Parathyroid adenoma (tissue), 2 donors: ENCODE data around the gene STK11.

ENCODE experiments used
- H2AFZ ChIP-seq: fragments of 300-600 bp; sonication (generic); one replicate; pipeline ENCODE4 v1.7.0; 2017; ENCODE audit warnings: antibody characterized with exemption, mild to moderate bottlenecking
- H3K27ac ChIP-seq: fragments of 300-600 bp; sonication (generic); one replicate; pipeline ENCODE4 v1.7.0; 2017
- H3K27me3 ChIP-seq: fragments of 300-600 bp; sonication (generic); one replicate; pipeline ENCODE4 v1.7.0; 2017; ENCODE audit warnings: low read length; ENCODE audit not compliant: control insufficient read depth, insufficient read depth
- H3K36me3 ChIP-seq: fragments of 300-600 bp; sonication (generic); one replicate; pipeline ENCODE4 v1.7.0; 2017; ENCODE audit warnings: low read length; ENCODE audit not compliant: control insufficient read depth, insufficient read depth
- H3K4me1 ChIP-seq: fragments of 300-600 bp; sonication (generic); one replicate; pipeline ENCODE4 v1.7.0; 2017; ENCODE audit warnings: control low read depth
- H3K4me2 ChIP-seq: fragments of 300-600 bp; sonication (generic); one replicate; pipeline ENCODE4 v1.7.0; 2017; ENCODE audit warnings: low read length
- H3K4me3 ChIP-seq: fragments of 300-600 bp; sonication (generic); one replicate; pipeline ENCODE4 v1.7.0; 2017; ENCODE audit warnings: low read depth, low read length
- H3K79me2 ChIP-seq: fragments of 300-600 bp; sonication (generic); one replicate; pipeline ENCODE4 v1.7.0; 2017; ENCODE audit warnings: control low read depth
- H3K9ac ChIP-seq: fragments of 300-600 bp; sonication (generic); one replicate; pipeline ENCODE4 v1.7.0; 2017; ENCODE audit warnings: mild to moderate bottlenecking
- H3K9me3 ChIP-seq: fragments of 300-600 bp; sonication (generic); one replicate; pipeline ENCODE4 v1.7.0; 2017; ENCODE audit warnings: low read length; ENCODE audit not compliant: control insufficient read depth
- TF ChIP-seq, protein P1 (sequence below): fragments of 300-600 bp; sonication (generic); IDR thresholded peaks from one replicate; pipeline ENCODE4 v1.7.0; 2017; ENCODE audit warnings: antibody characterized with exemption, mild to moderate bottlenecking
- donor health status: primary hyperparathyroidism.

Gene STK11

DNA sequence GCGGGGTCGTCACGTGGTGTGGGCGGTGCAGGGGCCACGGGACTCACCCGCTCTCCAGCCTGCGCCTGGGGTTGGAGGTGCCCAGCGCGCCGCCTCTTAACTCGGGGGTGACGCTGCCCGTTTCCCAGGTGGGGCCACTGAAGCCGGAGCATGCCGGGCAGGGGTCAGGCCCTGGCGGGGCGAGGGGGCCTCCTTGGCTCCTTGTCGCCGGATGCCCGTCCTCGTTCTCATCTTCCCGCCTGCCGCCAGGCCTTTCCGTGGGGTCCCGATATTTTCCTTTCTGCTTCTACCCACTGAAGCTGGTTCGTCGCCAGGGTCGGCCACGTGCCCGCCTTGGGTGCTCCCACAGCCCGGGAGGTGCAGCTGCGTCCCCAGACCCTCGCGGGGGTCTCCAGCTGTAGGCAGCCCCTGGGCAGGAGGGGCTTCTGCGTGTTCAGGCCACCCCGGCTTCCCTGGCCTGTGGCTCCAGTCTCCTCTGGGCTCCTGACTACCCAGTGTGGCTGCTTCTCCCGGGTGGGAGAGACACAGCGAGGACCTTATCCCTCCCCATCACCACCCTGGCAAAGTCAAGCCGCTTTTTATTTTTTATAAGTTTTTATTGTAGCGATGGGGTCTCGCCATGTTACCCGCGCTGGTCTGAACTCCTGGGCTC is 70.5 kb downstream of the STK11 start:
- Histone ChIP-seq H3K4me1 (peaks cover 26% of the 10 kb centered on the region), H3K27me3 (no peaks in the 10 kb centered on the region), H3K4me3 (peak overlapping the region; percentile 82), H3K9me3 (no peaks in the 10 kb centered on the region), H2AFZ (peak overlapping the region; percentile 83), H3K79me2 (peaks cover 22% of the 10 kb centered on the region), H3K4me2 (peak overlapping the region; percentile 97), H3K9ac (no peak overlapping the region), H3K27ac (peak overlapping the region; percentile 97), H3K36me3 (no peaks in the 10 kb centered on the region)
- TF ChIP-seq, protein P1, sequence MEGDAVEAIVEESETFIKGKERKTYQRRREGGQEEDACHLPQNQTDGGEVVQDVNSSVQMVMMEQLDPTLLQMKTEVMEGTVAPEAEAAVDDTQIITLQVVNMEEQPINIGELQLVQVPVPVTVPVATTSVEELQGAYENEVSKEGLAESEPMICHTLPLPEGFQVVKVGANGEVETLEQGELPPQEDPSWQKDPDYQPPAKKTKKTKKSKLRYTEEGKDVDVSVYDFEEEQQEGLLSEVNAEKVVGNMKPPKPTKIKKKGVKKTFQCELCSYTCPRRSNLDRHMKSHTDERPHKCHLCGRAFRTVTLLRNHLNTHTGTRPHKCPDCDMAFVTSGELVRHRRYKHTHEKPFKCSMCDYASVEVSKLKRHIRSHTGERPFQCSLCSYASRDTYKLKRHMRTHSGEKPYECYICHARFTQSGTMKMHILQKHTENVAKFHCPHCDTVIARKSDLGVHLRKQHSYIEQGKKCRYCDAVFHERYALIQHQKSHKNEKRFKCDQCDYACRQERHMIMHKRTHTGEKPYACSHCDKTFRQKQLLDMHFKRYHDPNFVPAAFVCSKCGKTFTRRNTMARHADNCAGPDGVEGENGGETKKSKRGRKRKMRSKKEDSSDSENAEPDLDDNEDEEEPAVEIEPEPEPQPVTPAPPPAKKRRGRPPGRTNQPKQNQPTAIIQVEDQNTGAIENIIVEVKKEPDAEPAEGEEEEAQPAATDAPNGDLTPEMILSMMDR = no peak

DNA sequence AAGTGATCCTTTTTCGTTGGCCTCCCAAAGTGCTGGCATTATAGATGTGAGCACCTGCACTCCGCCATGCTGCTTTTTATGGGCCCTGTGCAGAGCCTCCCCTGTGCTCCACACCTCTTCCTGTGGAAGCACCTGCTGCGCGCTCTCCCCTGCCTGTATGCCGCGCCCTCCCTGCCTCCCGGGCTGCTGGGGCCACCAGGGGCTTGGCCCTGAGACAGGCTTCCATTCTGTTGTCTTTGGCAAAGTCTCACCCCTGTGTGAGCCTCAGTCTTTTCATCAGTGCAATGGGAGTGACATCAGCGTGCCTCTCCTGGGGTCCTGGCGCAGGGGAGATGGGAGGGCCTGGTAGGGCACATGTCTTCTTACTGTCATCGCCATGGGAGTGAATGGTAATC is 71.0 kb downstream of the STK11 start:
- H3K79me2 ChIP-seq = peaks cover 17% of the 10 kb centered on the region
- H3K4me2 ChIP-seq = peak overlapping the region; percentile 97
- peaks cover 21% of the 10 kb centered on the region for H3K4me1 ChIP-seq
- no peak overlapping the region for H3K4me3 ChIP-seq
- no peaks in the 10 kb centered on the region for H3K36me3 ChIP-seq
- no peak overlapping the region for H3K27ac ChIP-seq
- H3K9ac ChIP-seq = no peak overlapping the region
- no peaks in the 10 kb centered on the region for H3K27me3 ChIP-seq
- TF ChIP-seq, protein P1 = no peak
- H2AFZ ChIP-seq = no peak overlapping the region
- H3K9me3 ChIP-seq = no peaks in the 10 kb centered on the region

DNA sequence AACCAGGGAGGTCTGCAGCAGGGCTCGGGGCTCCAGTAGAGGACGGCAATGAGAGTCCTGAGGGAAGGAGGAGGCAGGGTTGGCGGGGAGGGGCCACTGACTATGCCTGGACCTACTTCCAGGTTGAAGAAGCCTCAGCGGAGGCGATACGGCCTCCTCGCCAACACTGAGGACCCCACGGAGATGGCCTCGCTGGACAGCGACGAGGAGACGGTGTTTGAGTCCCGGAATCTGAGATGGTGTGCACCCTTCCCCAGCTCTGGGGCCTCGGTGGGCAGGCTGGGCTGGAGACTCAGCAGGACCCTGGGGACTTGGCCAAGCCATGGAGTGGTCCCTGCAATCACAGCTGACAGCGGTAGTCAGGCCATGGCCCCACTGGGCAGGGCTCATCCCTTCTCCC is 71.5 kb downstream of the STK11 start:
- Histone ChIP-seq H3K27ac (no peak overlapping the region), H3K36me3 (no peaks in the 10 kb centered on the region), H3K4me3 (no peak overlapping the region), H3K79me2 (peaks cover 13% of the 10 kb centered on the region), H3K9ac (no peak overlapping the region), H3K9me3 (no peaks in the 10 kb centered on the region), H2AFZ (no peak overlapping the region), H3K27me3 (no peaks in the 10 kb centered on the region), H3K4me1 (peaks cover 17% of the 10 kb centered on the region), H3K4me2 (no peak overlapping the region)
- TF ChIP-seq, protein P1 = no peak
